DLD1 (cell line): ENCODE results near the gene PLD5.
"Not testable (repeated sequence)": the region's sequence is repeated elsewhere in the genome, so short reads cannot be mapped to it uniquely, and the experiment has no call there.

Experiments
- in situ Hi-C: cut with HindIII; loops from 2 replicates; pipeline ENCODE4 v1.10.0; 2017; ENCODE audit warnings: low sequenced_read_pairs

The PLD5 gene

GRCh38 chr1:242506724-242507123 is 17.8 kb downstream of the PLD5 start:
- in situ Hi-C loops, result no loop called here

GRCh38 chr1:242489545-242489944 is 35.0 kb downstream of the PLD5 start:
- in situ Hi-C loops, result no loop called here

GRCh38 chr1:242477944-242478343 is 46.6 kb downstream of the PLD5 start:
- in situ Hi-C loops, result no loop called here

GRCh38 chr1:242470774-242471173 is 53.7 kb downstream of the PLD5 start:
- in situ Hi-C loops, result no loop called here

- in situ Hi-C loops, result no loop called here
Observed at GRCh38 chr1:242468784-242469183, 55.7 kb downstream of the PLD5 start.

- in situ Hi-C loops, result no loop called here
Observed at GRCh38 chr1:242467556-242468145, 56.8 kb downstream of the PLD5 start.

- in situ Hi-C loops, result no loop called here
Observed at GRCh38 chr1:242462867-242463266, 61.6 kb downstream of the PLD5 start.

GRCh38 chr1:242459740-242460139 is 64.8 kb downstream of the PLD5 start:
- in situ Hi-C loops, result not testable (repeated sequence)

- in situ Hi-C loops, result no loop called here
Observed at GRCh38 chr1:242456726-242457269, 67.7 kb downstream of the PLD5 start.

GRCh38 chr1:242455052-242455361 is 69.5 kb downstream of the PLD5 start:
- in situ Hi-C loops, result no loop called here

- in situ Hi-C loops, result no loop called here
Observed at GRCh38 chr1:242454262-242455051, 70.0 kb downstream of the PLD5 start.

GRCh38 chr1:242452573-242452972 is 71.9 kb downstream of the PLD5 start:
- in situ Hi-C loops, result no loop called here

GRCh38 chr1:242449661-242450060 is 74.8 kb downstream of the PLD5 start:
- in situ Hi-C loops, result no loop called here

- in situ Hi-C loops, result no loop called here
Observed at GRCh38 chr1:242448910-242449645, 75.4 kb downstream of the PLD5 start.

GRCh38 chr1:242447689-242448088 is 76.8 kb downstream of the PLD5 start:
- in situ Hi-C loops, result no loop called here

- in situ Hi-C loops, result no loop called here
Observed at GRCh38 chr1:242440757-242441156, 83.7 kb downstream of the PLD5 start.

- in situ Hi-C loops, result no loop called here
Observed at GRCh38 chr1:242435200-242435599, 89.3 kb downstream of the PLD5 start.

GRCh38 chr1:242432491-242433095 is 91.9 kb downstream of the PLD5 start:
- in situ Hi-C loops, result no loop called here

GRCh38 chr1:242431786-242432185 is 92.7 kb downstream of the PLD5 start:
- in situ Hi-C loops, result no loop called here

GRCh38 chr1:242430956-242431355 is 93.5 kb downstream of the PLD5 start:
- in situ Hi-C loops, result no loop called here

- in situ Hi-C loops, result no loop called here
Observed at GRCh38 chr1:242428399-242429190, 95.9 kb downstream of the PLD5 start.
